Testis (tissue), 2 donors: ENCODE results near the gene SLC19A1.

Source experiments
- POLR2A ChIP-seq: fragments of 450-650 bp; IDR thresholded peaks from one replicate; pipeline ENCODE4 v1.6.1; 2017; ENCODE audit warnings: antibody characterized with exemption, mild to moderate bottlenecking, moderate library complexity
- TF ChIP-seq, protein P1 (sequence below), 3 experiments: fragments of 450-650 bp in 2 of 3; fragments of 200-600 bp in 1 of 3; sonication (generic) in 1 of 3; IDR thresholded peaks; one replicate each; pipeline ENCODE4 v1.5.1; 2016 to 2019; ENCODE audit warnings: antibody characterized with exemption in 3 of 3, mild to moderate bottlenecking in 2 of 3, moderate library complexity in 1 of 3

DNA sequence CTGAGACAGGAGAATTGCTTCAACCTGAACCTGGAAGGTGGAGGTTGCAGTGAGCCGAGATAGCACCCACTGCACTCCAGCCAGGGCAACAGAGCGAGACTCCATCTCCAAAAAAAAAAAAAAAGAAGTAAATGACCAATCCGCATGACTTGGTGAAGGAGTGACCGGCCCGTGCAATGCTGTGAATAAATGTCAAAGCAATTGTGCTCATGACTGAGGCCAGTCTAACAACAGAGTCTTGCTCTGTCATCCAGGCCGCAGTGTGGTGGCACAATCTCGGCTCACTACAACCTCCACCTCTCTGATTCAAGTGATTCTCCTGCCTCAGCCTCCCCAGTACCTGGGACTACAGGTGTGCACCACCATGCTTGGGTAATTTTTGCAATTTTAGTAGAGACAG is 27.8 kb upstream of the SLC19A1 start:
- TF ChIP-seq, protein P1, sequence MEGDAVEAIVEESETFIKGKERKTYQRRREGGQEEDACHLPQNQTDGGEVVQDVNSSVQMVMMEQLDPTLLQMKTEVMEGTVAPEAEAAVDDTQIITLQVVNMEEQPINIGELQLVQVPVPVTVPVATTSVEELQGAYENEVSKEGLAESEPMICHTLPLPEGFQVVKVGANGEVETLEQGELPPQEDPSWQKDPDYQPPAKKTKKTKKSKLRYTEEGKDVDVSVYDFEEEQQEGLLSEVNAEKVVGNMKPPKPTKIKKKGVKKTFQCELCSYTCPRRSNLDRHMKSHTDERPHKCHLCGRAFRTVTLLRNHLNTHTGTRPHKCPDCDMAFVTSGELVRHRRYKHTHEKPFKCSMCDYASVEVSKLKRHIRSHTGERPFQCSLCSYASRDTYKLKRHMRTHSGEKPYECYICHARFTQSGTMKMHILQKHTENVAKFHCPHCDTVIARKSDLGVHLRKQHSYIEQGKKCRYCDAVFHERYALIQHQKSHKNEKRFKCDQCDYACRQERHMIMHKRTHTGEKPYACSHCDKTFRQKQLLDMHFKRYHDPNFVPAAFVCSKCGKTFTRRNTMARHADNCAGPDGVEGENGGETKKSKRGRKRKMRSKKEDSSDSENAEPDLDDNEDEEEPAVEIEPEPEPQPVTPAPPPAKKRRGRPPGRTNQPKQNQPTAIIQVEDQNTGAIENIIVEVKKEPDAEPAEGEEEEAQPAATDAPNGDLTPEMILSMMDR (IDR thresholded peaks at IDR 0.05), result no peak
- no peak for TF ChIP-seq POLR2A
